ENCODE results near the gene ABHD17C. TPM values are rescaled to one million over a fixed set of nuclear protein-coding genes. Genes with fewer than 3 reads are reported as not detected.

Gene ABHD17C
- total and polyA plus RNA-seq, 4 donors, result 1.2 to 9.6 (median 6.2) TPM

DNA sequence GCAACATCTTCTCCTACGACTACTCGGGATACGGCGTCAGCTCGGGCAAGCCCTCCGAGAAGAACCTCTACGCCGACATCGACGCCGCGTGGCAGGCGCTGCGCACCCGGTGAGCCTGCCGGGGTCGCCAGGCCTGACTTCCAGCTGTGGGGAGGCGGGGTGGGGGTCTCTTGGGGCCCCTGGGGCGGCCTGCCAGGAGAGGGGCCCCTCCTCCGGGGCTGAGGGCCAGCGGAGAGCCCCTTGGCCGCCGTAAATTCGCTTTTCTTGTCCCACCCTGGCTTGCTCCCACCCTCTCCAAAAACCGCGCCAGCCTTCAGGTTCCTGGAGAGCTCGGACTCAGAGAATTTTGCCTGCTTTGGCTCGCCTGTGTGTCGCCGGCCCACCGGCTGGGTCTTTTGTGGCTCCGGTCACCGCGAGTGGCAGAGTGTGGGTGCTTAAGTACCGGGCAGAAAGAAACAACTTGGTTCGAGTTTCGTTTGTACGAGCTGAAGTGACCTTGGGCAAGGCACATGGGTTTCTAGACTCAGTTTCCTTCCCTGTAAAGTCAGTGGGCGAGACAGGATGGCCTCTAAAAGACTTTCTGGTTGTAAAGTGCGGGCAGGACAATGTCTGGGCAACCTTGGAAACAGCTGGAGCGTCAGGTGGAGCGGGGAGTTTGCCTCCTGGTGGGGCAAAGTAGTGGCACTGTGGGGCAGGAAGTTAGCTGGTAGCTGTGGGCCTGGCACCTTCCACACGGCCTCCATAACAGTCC, 976 bp downstream of the ABHD17C start:
- Histone ChIP-seq H3K27me3 (ENCODE audit: control insufficient read depth in 1 of 2, insufficient read depth in 2 of 2, low read length in 1 of 2) (no peaks in the 10 kb centered on the region), H3K4me1 (ENCODE audit: control insufficient read depth in 1 of 2, insufficient read depth in 2 of 2, low read length in 2 of 2) (no peaks in the 10 kb centered on the region), H3K4me3 (ENCODE audit: low read length in 2 of 2) (peak overlapping the region; percentile 94 to 99), H3K27ac (ENCODE audit: low read depth in 1 of 2, low read length in 2 of 2) (no peak overlapping the region), H3K36me3 (ENCODE audit: control insufficient read depth in 1 of 2, insufficient read depth in 2 of 2, low read length in 1 of 2) (no peaks in the 10 kb centered on the region), H3K9me3 (ENCODE audit: control insufficient read depth, low read length) (no peaks in the 10 kb centered on the region)
- ATAC-seq (ENCODE audit: low FRiP score), result peak; percentile 44
- intact Hi-C loops (cut with DNase I), result loop anchor here (5.0 to 10.0 kb wide), 2 partner anchors 129 to 279 kb away; no protein-coding TSS in a partner anchor
- 2% methylated on average over 41 to 43 of the region's 43 CpGs for WGBS, 2 donors
- DNase-seq, result no peak

DNA sequence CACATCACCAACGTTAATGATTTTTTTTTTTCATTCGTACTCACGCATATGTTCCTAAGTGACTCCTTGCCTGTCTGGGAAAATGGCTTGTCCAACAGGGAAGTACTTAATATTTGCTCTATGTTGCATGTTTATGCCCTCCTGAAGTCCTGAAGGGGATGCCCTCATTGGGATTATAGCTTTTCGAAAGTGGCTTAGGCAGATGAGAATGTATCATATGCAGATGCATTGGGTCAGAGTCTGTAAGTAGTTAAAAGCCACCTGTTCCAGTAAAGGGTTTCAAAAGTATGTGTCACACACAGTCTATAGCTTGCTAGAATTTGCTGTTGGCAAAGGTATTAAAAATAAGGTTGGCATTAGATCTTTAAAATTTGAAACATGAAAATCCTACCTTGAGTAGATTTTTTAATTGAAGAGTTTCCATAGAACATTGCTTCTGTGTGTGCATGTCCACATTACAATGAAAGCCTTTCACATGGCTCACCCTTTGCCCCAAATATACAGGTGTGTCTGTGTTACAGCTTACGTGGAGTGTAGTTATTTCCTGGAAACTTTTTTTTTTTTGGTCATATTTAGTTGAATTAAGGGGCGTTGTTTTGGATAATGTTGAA, 2.1 kb downstream of the ABHD17C start:
- intact Hi-C loops (cut with DNase I), result loop anchor here (5.0 to 10.0 kb wide), 2 partner anchors 130 to 278 kb away; no protein-coding TSS in a partner anchor
- no peak for ATAC-seq (ENCODE audit: low FRiP score)
- 89 to 92% methylated on average over 6 of the region's 6 CpGs for WGBS, 2 donors
- no peaks in the 10 kb centered on the region for H3K9me3 ChIP-seq (ENCODE audit: control insufficient read depth, low read length)
- no peak overlapping the region for H3K4me3 ChIP-seq (ENCODE audit: low read length in 2 of 2)
- no peaks in the 10 kb centered on the region for H3K4me1 ChIP-seq (ENCODE audit: control insufficient read depth in 1 of 2, insufficient read depth in 2 of 2, low read length in 2 of 2)
- H3K27ac ChIP-seq (ENCODE audit: low read depth in 1 of 2, low read length in 2 of 2), result no peak overlapping the region
- DNase-seq, result no peak
- no peaks in the 10 kb centered on the region for H3K27me3 ChIP-seq (ENCODE audit: control insufficient read depth in 1 of 2, insufficient read depth in 2 of 2, low read length in 1 of 2)
- H3K36me3 ChIP-seq (ENCODE audit: control insufficient read depth in 1 of 2, insufficient read depth in 2 of 2, low read length in 1 of 2), result no peaks in the 10 kb centered on the region

DNA sequence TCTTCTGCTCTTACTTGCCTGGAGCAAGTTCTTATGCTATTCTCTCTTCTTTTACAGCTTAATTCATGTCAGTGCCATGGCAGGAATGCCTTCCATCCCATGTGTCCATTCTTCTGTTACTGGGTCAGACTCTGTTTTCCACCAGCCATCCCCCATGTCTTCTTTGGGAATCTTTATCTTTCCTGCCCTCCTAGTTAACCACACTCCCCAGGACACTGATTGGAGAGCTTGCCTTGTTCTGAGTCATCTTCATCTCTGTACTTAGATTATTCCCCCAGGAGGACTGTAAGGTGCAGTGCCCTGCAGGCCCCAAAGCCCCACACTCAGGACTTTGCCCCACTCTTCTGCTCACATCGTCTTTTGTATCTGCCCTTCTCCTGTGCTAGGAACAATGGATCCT, 3.6 kb downstream of the ABHD17C start:
- no peaks in the 10 kb centered on the region for H3K4me1 ChIP-seq (ENCODE audit: control insufficient read depth in 1 of 2, insufficient read depth in 2 of 2, low read length in 2 of 2)
- intact Hi-C loops (cut with DNase I), result loop anchor here (5.0 to 10.0 kb wide), 2 partner anchors 131 to 276 kb away; no protein-coding TSS in a partner anchor
- no peaks in the 10 kb centered on the region for H3K27me3 ChIP-seq (ENCODE audit: control insufficient read depth in 1 of 2, insufficient read depth in 2 of 2, low read length in 1 of 2)

DNA sequence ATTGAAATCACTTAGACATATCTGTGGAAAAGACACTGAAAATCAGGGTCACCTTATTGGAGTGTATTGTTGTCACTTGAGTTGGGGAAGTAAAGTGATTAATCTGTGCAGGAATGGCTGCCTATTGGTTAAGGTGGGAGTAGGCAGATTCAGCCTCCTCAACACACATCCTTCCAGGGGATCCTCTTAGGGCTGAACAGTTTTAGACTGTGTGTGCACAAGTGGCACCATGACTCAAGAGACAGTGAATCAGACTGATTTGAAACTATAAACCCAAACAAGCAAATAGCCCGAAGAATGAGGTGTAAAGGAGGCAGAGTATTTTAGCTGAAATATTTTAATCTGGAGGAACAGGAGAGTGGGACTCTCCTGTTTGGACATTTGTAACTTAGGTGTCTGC, 4.9 kb downstream of the ABHD17C start:
- no peaks in the 10 kb centered on the region for H3K27me3 ChIP-seq (ENCODE audit: control insufficient read depth in 1 of 2, insufficient read depth in 2 of 2, low read length in 1 of 2)
- H3K27ac ChIP-seq (ENCODE audit: low read depth in 1 of 2, low read length in 2 of 2), result no peak overlapping the region
- intact Hi-C loops (cut with DNase I), result loop anchor here (5.0 to 10.0 kb wide), 2 partner anchors 133 to 275 kb away; no protein-coding TSS in a partner anchor

More for the DNA sequence above, 3.6 kb downstream of the ABHD17C start:
- H3K9me3 ChIP-seq (ENCODE audit: control insufficient read depth, low read length), result no peaks in the 10 kb centered on the region
- DNase-seq (no peak), ATAC-seq (ENCODE audit: low FRiP score) (no peak)
- 85 to 95% methylated on average over 1 of the region's 1 CpG for WGBS, 2 donors
- no peak overlapping the region for H3K27ac ChIP-seq (ENCODE audit: low read depth in 1 of 2, low read length in 2 of 2)
- no peaks in the 10 kb centered on the region for H3K36me3 ChIP-seq (ENCODE audit: control insufficient read depth in 1 of 2, insufficient read depth in 2 of 2, low read length in 1 of 2)
- H3K4me3 ChIP-seq (ENCODE audit: low read length in 2 of 2), result no peak overlapping the region

DNA sequence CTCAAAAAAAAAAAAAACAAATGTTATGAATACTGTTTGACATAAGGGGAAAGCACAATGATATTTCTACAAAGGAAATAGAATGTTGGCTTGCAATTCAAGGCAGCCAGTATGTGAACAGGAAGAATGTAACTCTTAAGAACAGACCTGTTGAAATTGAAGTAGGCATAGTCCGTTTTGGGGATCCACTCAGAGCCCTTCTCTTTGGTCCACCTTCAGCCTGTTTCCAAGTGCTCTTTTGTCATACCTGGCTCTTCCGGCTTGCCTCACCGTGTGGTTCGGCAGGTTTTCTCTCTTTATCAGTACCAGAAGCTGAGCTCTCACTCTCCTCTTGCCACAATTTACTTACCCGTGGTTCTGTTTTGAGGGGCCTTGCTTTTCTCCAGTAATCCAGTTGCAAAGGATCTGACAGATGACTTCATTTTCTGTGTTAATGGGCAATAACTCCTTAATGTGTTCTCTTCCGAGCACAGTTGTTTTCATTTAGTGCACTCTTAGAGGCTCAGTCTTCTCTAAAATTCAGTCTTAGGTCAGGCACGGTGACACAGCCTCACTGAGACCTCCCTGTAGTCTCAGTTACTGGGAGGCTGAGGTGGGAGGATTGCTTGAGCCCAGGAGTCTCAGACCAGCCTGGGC, 6.7 kb downstream of the ABHD17C start:
- H3K27ac ChIP-seq (ENCODE audit: low read depth in 1 of 2, low read length in 2 of 2), result peak overlapping the region in 1 of 2 donors; percentile 17
- 70 to 72% methylated on average over 7 of the region's 7 CpGs for WGBS, 2 donors
- no peak for ATAC-seq (ENCODE audit: low FRiP score)
- H3K9me3 ChIP-seq (ENCODE audit: control insufficient read depth, low read length), result no peaks in the 10 kb centered on the region
- no peak overlapping the region for H3K4me3 ChIP-seq (ENCODE audit: low read length in 2 of 2)
- H3K27me3 ChIP-seq (ENCODE audit: control insufficient read depth in 1 of 2, insufficient read depth in 2 of 2, low read length in 1 of 2), result no peaks in the 10 kb centered on the region
- intact Hi-C loops (cut with DNase I), result no loop called here
- H3K36me3 ChIP-seq (ENCODE audit: control insufficient read depth in 1 of 2, insufficient read depth in 2 of 2, low read length in 1 of 2), result no peaks in the 10 kb centered on the region
- H3K4me1 ChIP-seq (ENCODE audit: control insufficient read depth in 1 of 2, insufficient read depth in 2 of 2, low read length in 2 of 2), result no peaks in the 10 kb centered on the region
- no peak for DNase-seq

More for the DNA sequence above, 4.9 kb downstream of the ABHD17C start:
- no peak for ATAC-seq (ENCODE audit: low FRiP score)
- H3K9me3 ChIP-seq (ENCODE audit: control insufficient read depth, low read length), result no peaks in the 10 kb centered on the region
- no peak overlapping the region for H3K4me3 ChIP-seq (ENCODE audit: low read length in 2 of 2)
- WGBS, 2 donors, result 97 to 100% methylated on average over 1 of the region's 1 CpG
- no peaks in the 10 kb centered on the region for H3K36me3 ChIP-seq (ENCODE audit: control insufficient read depth in 1 of 2, insufficient read depth in 2 of 2, low read length in 1 of 2)
- no peaks in the 10 kb centered on the region for H3K4me1 ChIP-seq (ENCODE audit: control insufficient read depth in 1 of 2, insufficient read depth in 2 of 2, low read length in 2 of 2)
- DNase-seq, result no peak

DNA sequence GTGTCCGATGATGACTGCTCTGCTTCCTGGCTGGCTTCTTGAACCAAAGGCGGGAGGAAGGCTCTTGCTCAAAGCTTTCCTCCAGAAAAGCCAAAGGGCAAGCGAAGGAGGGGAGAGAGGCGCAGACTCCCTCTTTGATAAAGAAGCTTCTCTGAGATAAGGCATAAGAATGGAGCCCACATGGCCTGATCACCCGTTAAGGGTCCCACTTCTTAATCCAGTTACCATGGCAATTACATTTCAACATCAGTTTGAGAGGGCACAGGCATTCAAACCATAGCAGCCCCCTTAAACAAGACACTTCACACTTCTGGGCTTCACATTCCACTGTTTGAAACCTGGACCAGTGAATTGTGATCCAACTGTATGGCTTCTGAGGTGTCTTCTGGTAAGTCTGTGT, 8.0 kb downstream of the ABHD17C start:
- no peak overlapping the region for H3K4me3 ChIP-seq (ENCODE audit: low read length in 2 of 2)
- no peaks in the 10 kb centered on the region for H3K4me1 ChIP-seq (ENCODE audit: control insufficient read depth in 1 of 2, insufficient read depth in 2 of 2, low read length in 2 of 2)
- intact Hi-C loops (cut with DNase I), result no loop called here
- no peaks in the 10 kb centered on the region for H3K36me3 ChIP-seq (ENCODE audit: control insufficient read depth in 1 of 2, insufficient read depth in 2 of 2, low read length in 1 of 2)
- no peaks in the 10 kb centered on the region for H3K9me3 ChIP-seq (ENCODE audit: control insufficient read depth, low read length)
- H3K27me3 ChIP-seq (ENCODE audit: control insufficient read depth in 1 of 2, insufficient read depth in 2 of 2, low read length in 1 of 2), result no peaks in the 10 kb centered on the region
- 67 to 72% methylated on average over 5 of the region's 5 CpGs for WGBS, 2 donors
- ATAC-seq (ENCODE audit: low FRiP score), result no peak
- peak overlapping the region in 1 of 2 donors; percentile 23 for H3K27ac ChIP-seq (ENCODE audit: low read depth in 1 of 2, low read length in 2 of 2)
- no peak for DNase-seq

DNA sequence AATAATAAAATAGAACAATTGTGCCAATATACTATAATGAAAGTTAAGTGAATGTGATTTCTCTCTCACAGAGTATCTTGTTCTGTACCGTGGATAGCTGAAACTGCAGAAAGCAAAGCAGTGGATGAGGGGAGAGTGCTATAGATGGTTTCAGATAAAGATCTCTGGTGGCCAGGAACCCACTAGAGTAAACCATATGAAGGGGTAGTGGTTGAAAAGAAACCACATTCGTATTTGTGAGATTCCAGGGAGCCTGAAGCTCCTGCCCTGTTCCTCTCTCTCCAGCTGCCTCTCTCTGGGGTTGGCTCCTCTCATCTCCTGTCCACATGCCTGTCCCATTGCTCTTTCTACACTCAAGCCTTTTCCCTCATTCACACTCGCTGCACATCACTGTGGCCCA, 8.9 kb downstream of the ABHD17C start:
- DNase-seq, result no peak
- no peaks in the 10 kb centered on the region for H3K4me1 ChIP-seq (ENCODE audit: control insufficient read depth in 1 of 2, insufficient read depth in 2 of 2, low read length in 2 of 2)
- no peaks in the 10 kb centered on the region for H3K9me3 ChIP-seq (ENCODE audit: control insufficient read depth, low read length)
- no peaks in the 10 kb centered on the region for H3K27me3 ChIP-seq (ENCODE audit: control insufficient read depth in 1 of 2, insufficient read depth in 2 of 2, low read length in 1 of 2)
- 92 to 97% methylated on average over 3 of the region's 3 CpGs for WGBS, 2 donors
- no peak overlapping the region for H3K27ac ChIP-seq (ENCODE audit: low read depth in 1 of 2, low read length in 2 of 2)
- H3K4me3 ChIP-seq (ENCODE audit: low read length in 2 of 2), result no peak overlapping the region
- intact Hi-C loops (cut with DNase I), result no loop called here
- no peak for ATAC-seq (ENCODE audit: low FRiP score)
- no peaks in the 10 kb centered on the region for H3K36me3 ChIP-seq (ENCODE audit: control insufficient read depth in 1 of 2, insufficient read depth in 2 of 2, low read length in 1 of 2)

DNA sequence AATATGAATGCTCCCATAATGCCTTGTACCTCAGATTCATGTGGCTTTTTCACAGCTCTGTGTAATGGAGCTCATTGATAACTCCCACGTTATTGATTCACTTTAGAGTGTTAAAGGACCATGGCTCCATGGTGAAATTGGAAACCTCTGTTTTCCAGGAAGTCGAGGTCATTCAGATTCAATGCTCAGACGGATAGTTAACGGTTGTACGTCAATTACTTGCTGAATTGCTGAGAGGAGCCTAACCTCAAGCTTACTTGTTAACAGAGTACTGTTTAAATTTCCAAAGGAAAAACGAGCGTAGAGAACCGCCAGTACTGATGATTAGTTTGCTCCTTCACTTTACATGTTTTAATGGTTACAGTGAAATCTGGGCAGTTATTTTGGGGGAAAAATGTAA, 11.1 kb downstream of the ABHD17C start:
- Histone ChIP-seq H3K4me1 (ENCODE audit: control insufficient read depth in 1 of 2, insufficient read depth in 2 of 2, low read length in 2 of 2) (no peaks in the 10 kb centered on the region), H3K9me3 (ENCODE audit: control insufficient read depth, low read length) (no peaks in the 10 kb centered on the region), H3K27me3 (ENCODE audit: control insufficient read depth in 1 of 2, insufficient read depth in 2 of 2, low read length in 1 of 2) (no peaks in the 10 kb centered on the region), H3K36me3 (ENCODE audit: control insufficient read depth in 1 of 2, insufficient read depth in 2 of 2, low read length in 1 of 2) (no peaks in the 10 kb centered on the region), H3K27ac (ENCODE audit: low read depth in 1 of 2, low read length in 2 of 2) (no peak overlapping the region), H3K4me3 (ENCODE audit: low read length in 2 of 2) (no peak overlapping the region)
- DNase-seq (no peak), ATAC-seq (ENCODE audit: low FRiP score) (no peak)
- 84 to 86% methylated on average over 8 of the region's 8 CpGs for WGBS, 2 donors
- intact Hi-C loops (cut with DNase I), result no loop called here

All from aorta (tissue), 5 donors.